Measurements from ENCODE around the gene MAGI2.

The MAGI2 gene

GRCh38 chr7:79257959-79258358 is 195.5 kb downstream of the MAGI2 start:
- no peak for DNase-seq (ENCODE audit: low read depth in 3 of 3)

- no peak for DNase-seq (ENCODE audit: low read depth in 3 of 3)
These were observed 207.7 kb downstream of the MAGI2 start for GRCh38 chr7:79245623-79246249.

- DNase-seq (ENCODE audit: low read depth in 3 of 3) = no peak
These were observed 209.0 kb downstream of the MAGI2 start for GRCh38 chr7:79244482-79244881.

- DNase-seq (ENCODE audit: low read depth in 3 of 3) = no peak
These were observed 212.0 kb downstream of the MAGI2 start for GRCh38 chr7:79241288-79242060.

- DNase-seq (ENCODE audit: low read depth in 3 of 3) = no peak
These were observed 213.1 kb downstream of the MAGI2 start for GRCh38 chr7:79240413-79240812.

GRCh38 chr7:79236352-79237028 is 217.0 kb downstream of the MAGI2 start:
- DNase-seq (ENCODE audit: low read depth in 3 of 3) = no peak

- DNase-seq (ENCODE audit: low read depth in 3 of 3) = no peak
These were observed 226.4 kb downstream of the MAGI2 start for GRCh38 chr7:79227044-79227443.

- DNase-seq (ENCODE audit: low read depth in 3 of 3) = no peak
These were observed 232.3 kb downstream of the MAGI2 start for GRCh38 chr7:79221211-79221610.

GRCh38 chr7:79217976-79218626 is 235.4 kb downstream of the MAGI2 start:
- DNase-seq (ENCODE audit: low read depth in 3 of 3) = no peak

GRCh38 chr7:79217468-79217867 is 236.0 kb downstream of the MAGI2 start:
- no peak for DNase-seq (ENCODE audit: low read depth in 3 of 3)

- no peak for DNase-seq (ENCODE audit: low read depth in 3 of 3)
These were observed 237.2 kb downstream of the MAGI2 start for GRCh38 chr7:79216236-79216635.

GRCh38 chr7:79212334-79212733 is 241.1 kb downstream of the MAGI2 start:
- DNase-seq (ENCODE audit: low read depth in 3 of 3) = no peak

- DNase-seq (ENCODE audit: low read depth in 3 of 3) = no peak
These were observed 241.7 kb downstream of the MAGI2 start for GRCh38 chr7:79211724-79212123.

GRCh38 chr7:79199961-79200360 is 253.5 kb downstream of the MAGI2 start:
- DNase-seq (ENCODE audit: low read depth in 3 of 3) = no peak

- no peak for DNase-seq (ENCODE audit: low read depth in 3 of 3)
These were observed 254.2 kb downstream of the MAGI2 start for GRCh38 chr7:79199266-79199665.

- no peak for DNase-seq (ENCODE audit: low read depth in 3 of 3)
These were observed 267.9 kb downstream of the MAGI2 start for GRCh38 chr7:79185605-79186004.

GRCh38 chr7:79182283-79182682 is 271.2 kb downstream of the MAGI2 start:
- no peak for DNase-seq (ENCODE audit: low read depth in 3 of 3)

- no peak for DNase-seq (ENCODE audit: low read depth in 3 of 3)
These were observed 272.9 kb downstream of the MAGI2 start for GRCh38 chr7:79180533-79180932.

GRCh38 chr7:79176859-79177477 is 276.5 kb downstream of the MAGI2 start:
- DNase-seq (ENCODE audit: low read depth in 3 of 3) = no peak

GRCh38 chr7:79175374-79175773 is 278.1 kb downstream of the MAGI2 start:
- no peak for DNase-seq (ENCODE audit: low read depth in 3 of 3)

- no peak for DNase-seq (ENCODE audit: low read depth in 3 of 3)
These were observed 288.2 kb downstream of the MAGI2 start for GRCh38 chr7:79165225-79165624.
